ENCODE measurements around the gene NLK.

DNA sequence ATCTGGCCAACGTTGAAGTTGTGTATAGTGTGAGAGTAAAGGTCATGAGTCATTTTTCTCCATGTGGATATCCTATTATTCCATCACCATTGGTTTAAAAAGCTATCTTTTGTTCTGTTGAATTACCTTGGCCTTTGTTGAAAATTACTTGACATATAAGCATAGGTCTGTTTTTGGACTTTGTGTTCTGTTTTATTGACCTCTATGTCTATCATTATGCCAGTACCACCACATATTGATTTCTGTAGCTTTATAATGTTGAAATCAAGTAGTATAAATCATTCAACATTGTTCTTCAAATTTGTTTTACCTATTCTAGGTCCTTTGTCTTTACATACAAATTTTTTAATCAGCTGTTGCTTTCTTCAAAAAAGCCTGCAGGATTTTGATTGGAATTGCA is 58.5 kb downstream of the NLK start:
- TF ChIP-seq ZNF565 (CRISPR knock-in tag; conservative IDR thresholded peaks at IDR 0.05; ENCODE audit: low read depth), result no peak
- TF ChIP-seq TCF4 (CRISPR knock-in tag; IDR thresholded peaks at IDR 0.05; ENCODE audit: borderline replicate concordance), result no peak
- no peak for TF ChIP-seq BACH2 (CRISPR knock-in tag; IDR thresholded peaks at IDR 0.05; ENCODE audit: borderline replicate concordance)
- TF ChIP-seq RARB (CRISPR knock-in tag; IDR thresholded peaks at IDR 0.05), result no peak
- TF ChIP-seq OSR1 (CRISPR knock-in tag; IDR thresholded peaks at IDR 0.05), result no peak

Measured in SK-N-SH treated with all-trans-retinoic acid at 6 μM for 48 hours (cell line).